ENCODE data around the gene DYSF.

Gene DYSF

GRCh38 chr2:71456617-71457016 is 3.3 kb downstream of the DYSF start:
- no peak for DNase-seq (ENCODE audit: low spot score)

- DNase-seq (ENCODE audit: low spot score), result no peak
Observed at GRCh38 chr2:71457123-71457915, 4.0 kb downstream of the DYSF start.

DNA sequence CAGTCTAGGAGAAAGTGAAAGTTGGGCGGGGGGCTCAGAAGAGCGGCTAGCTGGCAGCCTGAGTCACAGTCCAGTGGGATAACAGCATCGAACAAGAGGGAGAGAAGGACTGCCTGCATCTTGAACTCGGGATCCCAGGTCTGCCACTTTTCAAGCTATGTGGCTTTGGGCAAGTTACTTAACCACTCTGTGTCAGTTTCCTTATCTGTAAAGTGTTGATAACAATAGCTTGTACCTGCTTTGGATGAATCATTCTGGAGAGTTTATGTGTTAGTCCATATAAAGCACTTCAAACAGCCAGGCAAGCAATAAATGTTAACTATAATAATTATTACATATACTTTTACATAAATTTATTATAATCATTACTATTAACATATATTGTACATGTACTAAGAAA is 4.6 kb downstream of the DYSF start:
- no peak for DNase-seq (ENCODE audit: low spot score)

DNA sequence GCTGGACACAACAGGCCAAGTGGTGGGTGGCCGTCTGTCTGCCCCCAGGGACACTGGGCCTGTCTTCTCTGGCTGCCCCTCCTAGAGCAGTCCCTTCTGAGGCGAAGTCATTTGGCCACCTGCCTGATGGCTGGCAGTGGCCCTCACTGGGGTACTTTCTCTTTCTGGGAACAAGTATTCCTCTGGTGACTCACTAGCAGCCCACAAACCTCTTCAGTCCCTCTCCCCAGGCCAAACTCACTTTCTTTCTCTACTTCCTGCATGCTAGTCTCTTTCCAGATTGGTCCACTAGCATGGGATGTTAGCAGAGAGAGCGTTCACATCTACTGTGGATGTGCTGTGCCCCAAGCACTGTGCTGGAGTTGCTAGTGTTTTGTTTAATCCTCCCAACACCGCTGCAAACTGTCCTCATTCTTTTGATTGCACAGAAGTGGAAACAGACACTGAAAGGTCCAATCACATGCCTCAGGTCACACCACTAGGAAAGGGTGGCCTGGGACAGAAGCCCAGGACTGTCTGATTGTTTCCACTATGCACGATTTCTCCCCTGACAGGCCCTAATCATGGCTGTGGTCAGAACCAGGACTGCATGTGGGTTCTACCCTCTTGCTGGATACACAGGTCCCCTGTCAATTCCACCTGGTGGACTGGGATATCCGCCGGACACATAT is 5.2 kb downstream of the DYSF start:
- no peak for DNase-seq (ENCODE audit: low spot score)

- no peak for DNase-seq (ENCODE audit: low spot score)
Observed at GRCh38 chr2:71459084-71459431, 5.7 kb downstream of the DYSF start.

DNA sequence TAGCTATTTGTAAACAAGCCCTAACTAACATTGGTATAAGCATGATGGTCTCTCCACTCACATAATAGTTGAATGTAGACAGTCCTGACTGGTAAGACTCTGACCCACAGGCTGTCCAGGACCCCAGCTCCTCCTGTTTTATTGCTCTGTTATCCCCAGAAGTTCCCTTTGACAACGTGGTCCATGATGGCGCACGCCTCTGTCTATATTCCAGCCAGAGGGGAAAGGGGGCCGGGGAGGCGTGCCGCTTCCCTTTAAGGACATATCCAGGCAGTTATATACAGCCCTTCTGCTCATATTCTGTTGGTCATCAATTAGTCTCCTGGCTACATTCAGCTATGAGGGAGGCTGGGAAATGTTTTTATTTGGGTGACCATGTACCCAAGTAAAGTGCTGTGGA is 6.7 kb downstream of the DYSF start:
- DNase-seq (ENCODE audit: low spot score), result no peak

DNA sequence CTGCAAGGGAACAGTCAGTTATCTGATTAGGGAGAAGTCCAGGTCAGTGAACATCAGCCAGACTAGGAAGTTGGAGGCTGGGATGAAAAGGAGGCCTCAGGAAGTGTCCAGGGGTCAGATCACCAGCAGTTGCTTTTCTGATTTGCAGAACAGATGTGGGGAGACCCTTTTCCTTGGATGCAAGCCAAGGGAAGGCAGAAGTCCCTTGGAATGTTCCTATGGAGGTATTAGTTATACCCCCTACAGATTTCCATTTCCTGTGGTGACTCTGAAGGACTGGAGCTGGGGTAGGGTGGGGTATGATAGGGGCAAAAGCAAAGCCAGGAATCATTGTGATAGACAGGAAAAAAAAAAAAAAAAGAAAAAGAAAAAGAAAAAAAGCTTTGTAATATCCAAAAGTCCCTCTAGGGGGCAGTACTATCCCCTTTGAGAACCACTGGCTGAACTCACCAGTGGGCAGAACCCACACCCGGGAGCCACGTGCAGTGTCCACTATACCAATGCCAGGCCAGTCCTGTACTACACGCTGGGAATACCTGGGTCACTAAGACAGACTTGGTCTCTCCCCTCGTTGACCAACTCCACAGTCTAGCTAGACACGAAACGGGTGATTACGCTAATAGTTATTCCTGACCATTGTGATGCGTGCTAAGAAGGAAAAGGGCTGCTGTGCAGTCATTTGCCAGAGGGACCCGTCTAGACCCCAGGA is 7.4 kb downstream of the DYSF start:
- no peak for DNase-seq (ENCODE audit: low spot score)

- no peak for DNase-seq (ENCODE audit: low spot score)
Observed at GRCh38 chr2:71461304-71461671, 7.9 kb downstream of the DYSF start.

DNA sequence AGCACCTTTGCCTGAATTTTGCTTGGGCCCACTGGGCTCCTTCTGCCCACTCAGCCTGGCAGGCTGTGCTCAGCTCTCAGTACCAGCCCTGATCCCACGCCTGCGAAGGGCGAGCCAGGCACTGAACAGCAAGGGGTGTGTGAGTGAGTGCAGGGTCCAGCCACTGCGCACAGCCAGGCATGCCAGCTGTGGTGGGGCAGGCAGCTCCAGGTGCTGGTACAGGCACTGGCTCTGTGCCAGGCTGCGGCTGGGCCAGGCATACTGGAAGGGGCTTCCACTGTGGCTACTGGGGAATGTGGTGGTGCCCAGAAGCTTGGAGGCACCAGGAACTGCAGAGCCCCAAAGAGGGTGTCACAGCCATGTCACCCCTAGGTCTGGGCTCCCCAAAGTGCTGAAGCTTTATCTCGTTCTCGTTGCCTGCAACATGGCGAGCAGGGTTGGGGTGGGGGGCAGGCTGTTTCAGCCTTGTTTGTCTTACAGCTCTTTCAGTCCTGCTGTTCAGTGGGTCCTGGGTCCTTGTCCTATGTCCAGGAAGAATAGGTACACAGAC is 8.8 kb downstream of the DYSF start:
- DNase-seq (ENCODE audit: low spot score), result no peak

DNA sequence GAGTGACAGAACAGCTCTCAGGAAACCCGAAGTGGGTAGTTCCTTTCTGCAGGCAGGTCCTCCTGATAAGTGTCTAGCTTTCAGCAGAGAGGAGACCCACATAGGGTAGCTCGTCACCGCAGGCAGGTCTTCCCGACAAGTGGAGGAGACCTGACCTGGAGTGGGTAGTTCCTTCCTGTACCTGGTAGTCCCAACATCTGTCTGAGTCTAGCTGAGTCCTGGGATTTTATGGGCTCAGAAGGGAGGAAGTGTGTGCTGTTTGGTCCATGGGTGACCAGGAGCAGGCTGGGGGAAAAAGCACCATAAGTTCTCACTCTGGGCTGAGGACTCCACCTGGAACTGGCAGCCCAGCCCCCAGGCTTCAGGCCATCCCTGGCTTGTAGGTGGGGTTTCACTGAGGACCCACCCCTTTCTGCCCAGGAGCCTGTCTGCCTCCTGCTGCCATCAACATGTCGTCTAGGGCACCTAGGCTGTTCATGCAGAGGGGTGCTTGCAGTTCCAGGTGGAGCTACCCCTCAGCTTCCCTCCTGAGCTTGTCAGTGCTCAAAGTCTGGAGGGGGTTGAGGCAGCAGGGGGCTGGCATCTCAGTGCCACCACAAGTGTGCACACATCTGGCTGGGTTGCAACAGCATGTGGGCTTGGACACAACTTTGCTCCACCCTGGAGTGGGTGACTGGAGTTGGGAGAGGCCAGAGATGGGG is 9.4 kb downstream of the DYSF start:
- DNase-seq (ENCODE audit: low spot score), result no peak

- DNase-seq (ENCODE audit: low spot score), result no peak
Observed at GRCh38 chr2:71463342-71463654, 9.9 kb downstream of the DYSF start.

DNA sequence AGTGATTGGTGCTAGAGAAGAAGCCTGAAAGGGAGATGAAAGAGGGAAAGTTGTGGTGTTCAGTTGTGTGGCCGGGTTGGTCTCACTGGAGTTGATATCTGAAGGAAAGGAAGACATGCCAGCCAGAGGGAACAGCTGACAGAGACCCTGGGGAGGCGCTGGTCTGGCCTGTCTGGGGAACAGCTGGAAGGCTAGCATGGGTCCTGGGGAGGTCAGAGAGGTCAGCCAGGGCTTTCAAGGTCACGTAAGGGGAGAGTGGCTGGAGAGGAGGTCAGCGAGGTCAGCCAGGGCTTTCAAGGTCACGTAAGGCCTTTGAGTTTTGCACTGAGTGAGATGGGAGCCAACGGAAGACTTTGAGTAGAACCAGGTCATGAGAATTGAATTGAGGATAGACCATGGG is 11.0 kb downstream of the DYSF start:
- no peak for DNase-seq (ENCODE audit: low spot score)

DNA sequence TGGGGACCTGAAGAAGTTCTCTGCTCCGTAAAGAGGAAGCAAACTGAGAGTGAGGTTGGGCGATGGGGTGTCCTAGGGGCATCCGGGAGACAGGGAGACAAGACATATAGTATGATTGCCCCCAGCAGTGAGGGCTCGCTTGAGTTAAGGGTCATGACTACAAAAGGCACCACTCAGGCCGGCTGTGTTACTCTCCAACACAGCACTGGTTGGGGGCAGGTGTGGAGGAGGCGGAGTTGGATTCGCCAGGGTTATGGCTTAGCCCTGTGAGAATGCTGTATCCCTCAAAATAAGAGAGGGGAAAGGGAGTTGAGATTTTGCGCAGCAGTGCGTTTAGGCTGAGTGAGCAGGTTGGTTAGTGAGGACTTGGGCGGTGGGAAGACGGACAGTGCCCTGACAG is 12.0 kb downstream of the DYSF start:
- DNase-seq (ENCODE audit: low spot score), result no peak

- no peak for DNase-seq (ENCODE audit: low spot score)
Observed at GRCh38 chr2:71465961-71466300, 12.6 kb downstream of the DYSF start.

GRCh38 chr2:71466301-71467179 is 13.2 kb downstream of the DYSF start:
- DNase-seq (ENCODE audit: low spot score), result peak; percentile 78

GRCh38 chr2:71467180-71467815 is 13.9 kb downstream of the DYSF start:
- no peak for DNase-seq (ENCODE audit: low spot score)

- DNase-seq (ENCODE audit: low spot score), result no peak
Observed at GRCh38 chr2:71468279-71469015, 15.1 kb downstream of the DYSF start.

DNA sequence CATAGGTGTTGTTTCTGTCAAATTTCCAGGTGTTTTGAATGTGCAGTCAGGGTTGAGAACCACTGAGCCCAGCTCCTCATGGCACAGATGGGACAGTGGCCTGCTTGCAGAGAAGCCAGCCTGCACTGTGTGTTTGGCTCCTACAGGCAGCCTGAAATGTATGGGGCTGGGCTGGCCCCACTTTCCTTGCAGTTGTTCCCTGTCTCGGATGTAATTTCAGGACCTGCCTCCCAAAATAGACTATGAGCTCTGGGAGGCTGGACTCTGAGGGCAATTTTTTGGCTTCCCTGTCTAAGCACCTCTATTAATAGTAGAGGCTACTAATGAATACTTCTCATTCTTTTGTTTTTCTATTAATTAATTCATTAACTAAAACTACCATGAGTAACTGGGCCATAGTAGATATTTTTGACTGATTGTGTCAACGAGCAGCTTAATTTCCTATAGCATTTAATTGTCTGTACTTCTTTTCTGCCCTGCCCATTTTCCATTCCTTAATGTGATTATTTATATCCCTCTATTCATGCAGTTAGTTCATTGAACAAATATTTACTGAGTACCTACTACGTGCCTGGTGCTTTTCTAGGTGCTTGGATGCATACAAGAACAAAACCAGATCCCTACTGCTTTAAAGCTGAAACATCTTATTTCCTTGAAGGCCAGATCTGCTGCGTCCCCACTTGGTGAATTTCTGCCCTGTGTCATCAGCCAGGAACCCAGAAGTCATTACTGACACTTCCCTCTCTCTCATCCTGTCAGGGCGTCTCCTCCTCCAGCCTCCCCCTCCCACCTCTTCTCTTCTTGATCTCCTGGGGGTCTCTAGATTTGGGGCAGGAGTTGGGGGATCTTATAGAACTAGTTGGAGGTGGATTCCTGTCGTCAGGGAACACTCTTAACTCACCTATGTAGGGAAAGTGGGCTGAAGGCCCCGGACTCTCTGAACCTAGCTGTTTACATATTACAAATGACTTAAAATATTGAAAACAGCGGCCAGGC is 16.3 kb downstream of the DYSF start:
- DNase-seq (ENCODE audit: low spot score), result no peak

- no peak for DNase-seq (ENCODE audit: low spot score)
Observed at GRCh38 chr2:71471276-71471675, 17.9 kb downstream of the DYSF start.
